GM12878 (cell line): ENCODE measurements around the gene PTPRD. TPM values are rescaled to one million over a fixed set of nuclear protein-coding genes. Genes with fewer than 3 reads are reported as not detected.

Source experiments
- ATAC-seq: fragments of 200-7000 bp; cut with Tn5 transposase; 3 replicates; pipeline ENCODE4 v1.9.1; 2020; ENCODE audit warnings: mild to moderate bottlenecking, moderate library complexity
- BruUV-seq: library from RNA; stranded (reverse); fragments of 400-500 nt; replicated peaks from 2 replicates; lab custom pipeline; 2021; lab: Mats Ljungman, UMichigan
- CTCF ChIA-PET: fragments of 300-600 bp; sonication (Branson Sonifier 250); formaldehyde crosslinking; extraction: SDS; loops from one replicate; lab custom pipeline; 2021; ENCODE audit warnings: inconsistent platforms; lab: Yijun Ruan, JAX
- POLR2A ChIA-PET: fragments of 350-600 bp; formaldehyde crosslinking; extraction: SDS; loops from one replicate; lab custom pipeline; 2021; ENCODE audit warnings: inconsistent platforms; lab: Charles Lee
- RAD21 ChIA-PET: fragments of 300-600 bp; sonication (Branson Sonifier 250); formaldehyde crosslinking; loops from one replicate; lab custom pipeline; 2023; ENCODE audit warnings: antibody characterized with exemption; ENCODE audit not compliant: unreplicated experiment; lab: Charles Lee
- SMC1A ChIA-PET: fragments of 300-600 bp; sonication (Branson Sonifier 250); formaldehyde crosslinking; loops from one replicate; lab custom pipeline; 2023; ENCODE audit not compliant: unreplicated experiment, uncharacterized antibody; lab: Charles Lee
- DNase-seq: peaks from one replicate; pipeline ENCODE4 v3.0.0-alpha.2; 2011; ENCODE audit warnings: low read depth, low spot score
- FAIRE-seq: peaks from 3 replicates; lab custom pipeline; 2011; peaks lifted over from hg19 to GRCh38; lab: Jason Lieb, UNC
- H2AFZ ChIP-seq: 2 replicates; pipeline ENCODE4 v1.6.0; 2011; ENCODE audit warnings: low read depth, low read length, control low read depth; ENCODE audit not compliant: control insufficient read depth
- H3K27ac ChIP-seq: 2 replicates; pipeline ENCODE4 v1.5.1; 2011; ENCODE audit warnings: control low read depth; ENCODE audit not compliant: control insufficient read depth, insufficient read depth
- H3K27me3 ChIP-seq, 2 experiments: replicated peaks in 1 of 2; 2 replicates each; pipeline versions ENCODE4 v1.6.0 to v1.6.1; 2011; ENCODE audit warnings: low read length in 1 of 2; ENCODE audit not compliant: control insufficient read depth in 2 of 2, insufficient read depth in 2 of 2
- H3K36me3 ChIP-seq, 2 experiments: 2 replicates each; pipeline ENCODE4 v1.5.1; 2011; ENCODE audit warnings: low read length in 1 of 2; ENCODE audit not compliant: control insufficient read depth in 2 of 2, insufficient read depth in 2 of 2
- H3K4me1 ChIP-seq: 2 replicates; pipeline ENCODE4 v1.6.1; 2011; ENCODE audit warnings: mild to moderate bottlenecking, low read length, moderate library complexity, mixed read lengths; ENCODE audit not compliant: control insufficient read depth, insufficient read depth
- H3K4me2 ChIP-seq: 2 replicates; pipeline ENCODE4 v1.6.0; 2011; ENCODE audit warnings: control low read depth; ENCODE audit not compliant: control insufficient read depth, insufficient read depth
- H3K4me3 ChIP-seq: fragments of 200-600 bp; sonication (generic); 2 replicates; pipeline ENCODE4 v1.5.1; 2016
- H3K79me2 ChIP-seq: 2 replicates; pipeline ENCODE4 v1.6.0; 2011; ENCODE audit warnings: low read length; ENCODE audit not compliant: control insufficient read depth, insufficient read depth
- H3K9ac ChIP-seq: 2 replicates; pipeline ENCODE4 v1.8.0; 2011; ENCODE audit warnings: low read length, control low read depth, mixed read lengths; ENCODE audit not compliant: control insufficient read depth, insufficient read depth
- H3K9me3 ChIP-seq: replicated peaks from 3 replicates; pipeline ENCODE4 v1.5.1; 2011; ENCODE audit warnings: mild to moderate bottlenecking, low read length; ENCODE audit not compliant: control insufficient read depth, insufficient read depth
- H4K20me1 ChIP-seq: 2 replicates; pipeline ENCODE4 v1.6.0; 2011; ENCODE audit not compliant: control insufficient read depth, insufficient read depth
- CBX3 ChIP-seq: fragments of 200-600 bp; sonication (generic); IDR thresholded peaks from 2 replicates; pipeline ENCODE4 v1.6.1; 2016; ENCODE audit warnings: low read depth, borderline replicate concordance
- EZH2 ChIP-seq: IDR thresholded peaks from 2 replicates; pipeline ENCODE4 v1.6.1; 2012; ENCODE audit warnings: low read depth, mild to moderate bottlenecking, control low read depth, inconsistent platforms, low read length, borderline replicate concordance; ENCODE audit not compliant: control insufficient read depth
- FOXK2 ChIP-seq: fragments of 450-650 bp; IDR thresholded peaks from 2 replicates; pipeline ENCODE4 v1.6.1; 2017; ENCODE audit warnings: mild to moderate bottlenecking, moderate library complexity
- HDAC6 ChIP-seq: fragments of 200-600 bp; sonication (generic); IDR thresholded peaks from one replicate; pipeline ENCODE4 v1.8.0; 2017; ENCODE audit warnings: antibody characterized with exemption; ENCODE audit not compliant: unreplicated experiment
- MTA2 ChIP-seq: fragments of 450-650 bp; IDR thresholded peaks from 2 replicates; pipeline ENCODE4 v1.6.1; 2016; ENCODE audit warnings: low read depth, mild to moderate bottlenecking, moderate library complexity
- POLR2AphosphoS5 ChIP-seq: IDR thresholded peaks from 2 replicates; pipeline ENCODE4 v1.6.1; 2011; ENCODE audit warnings: mild to moderate bottlenecking, low read length, inconsistent platforms
- SMARCA5 ChIP-seq: fragments of 450-650 bp; IDR thresholded peaks from 2 replicates; pipeline ENCODE4 v1.6.1; 2017; ENCODE audit warnings: mild to moderate bottlenecking
- SREBF1 ChIP-seq: IDR thresholded peaks from 2 replicates; pipeline ENCODE4 v1.6.1; 2012; ENCODE audit warnings: mild to moderate bottlenecking, low read length
- TBL1XR1 ChIP-seq: IDR thresholded peaks from 2 replicates; pipeline ENCODE4 v1.6.1; 2012; ENCODE audit warnings: low read depth, low read length, improper control_type of control experiment
- TCF7 ChIP-seq: IDR thresholded peaks from 2 replicates; pipeline ENCODE4 v1.6.1; 2014; ENCODE audit warnings: antibody characterized with exemption, borderline replicate concordance
- WGBS: methylation state at CpG from one replicate; pipeline ENCODE4 v1.1.6; 2016; ENCODE audit warnings: low lambda C conversion rate; ENCODE audit not compliant: insufficient replicate concordance, insufficient coverage; ENCODE audit errors: missing lambda C conversion rate; 5-methylcytosine and 5-hydroxymethylcytosine counted together
- in situ Hi-C: fragments of 300-500 bp; cut with MboI; formaldehyde crosslinking; loops from 9 replicates; pipeline ENCODE4 v1.14.3; 2018; ENCODE audit warnings: mixed read lengths
- intact Hi-C: fragments of 100-400 bp; cut with micrococcal nuclease; formaldehyde crosslinking; loops from one replicate; pipeline ENCODE4 v1.14.2; 2022; ENCODE audit not compliant: unreplicated experiment
- polyA plus RNA-seq, 11 experiments: library from polyadenylated mRNA; depleted of rRNA in 4 of 11; unstranded in 6 of 11; stranded (reverse) in 5 of 11; fragments of >200 nt; fragmentation: Nextera tagmentation in 4 of 11; fragmentation: Illumina TruSeq in 1 of 11; extraction: Ambion mirVana in 4 of 11; extraction: Trizol in 1 of 11; gene quantifications; 1 replicate in 1 of 11; 2 replicates in 10 of 11; pipeline versions ENCODE4 v1.2.1 to v1.2.3, GENCODE V29; 2011 to 2016; ENCODE audit warnings: inconsistent platforms in 2 of 11, missing spikeins in 2 of 11, low read depth in 1 of 11
- total RNA-seq, 4 experiments: library from RNA; depleted of rRNA in 3 of 4; stranded (reverse); fragments of >200 nt in 3 of 4; fragmentation: Illumina TruSeq in 1 of 4; extraction: Trizol in 1 of 4; gene quantifications; 2 replicates each; pipeline versions ENCODE4 v1.2.1 to v1.2.3, GENCODE V29; 2013 to 2021
- TF ChIP-seq, protein P1 (sequence below): fragments of 450-650 bp; IDR thresholded peaks from 2 replicates; pipeline ENCODE4 v1.6.1; 2014; ENCODE audit warnings: mild to moderate bottlenecking
- TF ChIP-seq, protein P2 (sequence below): IDR thresholded peaks from 2 replicates; pipeline ENCODE4 v1.6.1; 2012; ENCODE audit warnings: low read depth, low read length, improper control_type of control experiment
- TF ChIP-seq, protein P3 (sequence below): IDR thresholded peaks from 2 replicates; pipeline ENCODE4 v1.6.1; 2012; ENCODE audit warnings: low read length, inconsistent platforms

Gene PTPRD
- total and polyA plus RNA-seq, 10 of the 15 experiments (the other 5 are each of a cell fraction or from before 2014, with no cell fraction given) = under 0.01 to 0.05 (median 0.01) TPM; not detected in 7

DNA sequence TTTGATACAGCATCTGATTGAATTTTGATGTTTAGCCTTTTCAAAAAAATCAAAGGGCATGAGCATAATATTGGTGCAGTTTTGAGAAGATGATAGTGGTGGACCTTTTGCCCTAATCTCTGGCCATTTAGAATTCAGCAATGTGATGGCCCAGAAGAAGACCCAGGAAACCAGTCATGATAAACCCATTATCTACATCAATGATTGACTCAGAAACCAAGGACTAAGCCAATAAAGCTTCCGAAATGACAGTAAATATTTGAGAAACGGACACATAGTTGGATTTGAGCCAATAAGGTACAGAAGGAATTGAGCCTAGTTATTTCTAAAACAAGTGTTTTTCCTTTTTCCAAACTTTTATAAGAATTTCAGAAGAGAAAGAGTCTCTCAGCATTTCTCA lies 1654.4 kb downstream of the PTPRD start (continued):
- TF ChIP-seq CBX3 (no peak), FOXK2 (no peak), EZH2 (no peak), SREBF1 (no peak), MTA2 (no peak), TCF7 (no peak), HDAC6 (no peak), POLR2AphosphoS5 (no peak), SMARCA5 (no peak)
- TF ChIP-seq, protein P1, sequence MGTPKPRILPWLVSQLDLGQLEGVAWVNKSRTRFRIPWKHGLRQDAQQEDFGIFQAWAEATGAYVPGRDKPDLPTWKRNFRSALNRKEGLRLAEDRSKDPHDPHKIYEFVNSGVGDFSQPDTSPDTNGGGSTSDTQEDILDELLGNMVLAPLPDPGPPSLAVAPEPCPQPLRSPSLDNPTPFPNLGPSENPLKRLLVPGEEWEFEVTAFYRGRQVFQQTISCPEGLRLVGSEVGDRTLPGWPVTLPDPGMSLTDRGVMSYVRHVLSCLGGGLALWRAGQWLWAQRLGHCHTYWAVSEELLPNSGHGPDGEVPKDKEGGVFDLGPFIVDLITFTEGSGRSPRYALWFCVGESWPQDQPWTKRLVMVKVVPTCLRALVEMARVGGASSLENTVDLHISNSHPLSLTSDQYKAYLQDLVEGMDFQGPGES = no peak
- TF ChIP-seq, protein P2, sequence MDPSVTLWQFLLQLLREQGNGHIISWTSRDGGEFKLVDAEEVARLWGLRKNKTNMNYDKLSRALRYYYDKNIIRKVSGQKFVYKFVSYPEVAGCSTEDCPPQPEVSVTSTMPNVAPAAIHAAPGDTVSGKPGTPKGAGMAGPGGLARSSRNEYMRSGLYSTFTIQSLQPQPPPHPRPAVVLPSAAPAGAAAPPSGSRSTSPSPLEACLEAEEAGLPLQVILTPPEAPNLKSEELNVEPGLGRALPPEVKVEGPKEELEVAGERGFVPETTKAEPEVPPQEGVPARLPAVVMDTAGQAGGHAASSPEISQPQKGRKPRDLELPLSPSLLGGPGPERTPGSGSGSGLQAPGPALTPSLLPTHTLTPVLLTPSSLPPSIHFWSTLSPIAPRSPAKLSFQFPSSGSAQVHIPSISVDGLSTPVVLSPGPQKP = no peak
- TF ChIP-seq, all 136 proteins: peak for 0

DNA sequence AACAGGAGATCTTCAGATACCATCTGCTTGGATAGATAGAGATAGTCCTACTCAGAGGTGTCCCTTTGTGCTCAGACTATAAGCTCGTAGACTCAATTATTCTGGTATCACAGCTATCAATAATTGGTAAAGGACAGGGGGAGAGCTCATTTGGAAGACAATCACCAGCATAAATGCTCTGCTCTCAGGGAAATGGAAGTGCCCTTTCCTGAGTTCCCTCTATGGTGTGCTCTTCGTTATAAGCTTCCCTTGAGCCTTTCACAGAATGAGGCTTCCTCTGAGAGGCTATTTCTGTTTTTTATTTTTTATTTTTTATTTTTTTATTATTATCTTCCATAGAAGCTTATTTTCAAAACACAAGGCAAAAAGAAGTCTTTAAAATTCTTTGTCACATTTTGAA lies 1657.5 kb downstream of the PTPRD start:
- Histone ChIP-seq H4K20me1 (no peaks in the 10 kb centered on the region), H3K4me3 (no peak overlapping the region), H3K79me2 (no peaks in the 10 kb centered on the region), H2AFZ (no peak overlapping the region), H3K27ac (no peak overlapping the region), H3K4me2 (no peak overlapping the region), H3K27me3 (no peaks in the 10 kb centered on the region), H3K9me3 (no peaks in the 10 kb centered on the region)
- POLR2A ChIA-PET = no interaction called here
- SMC1A ChIA-PET = no interaction called here
- WGBS = 0% methylated on average over 2 of the region's 2 CpGs
- CTCF ChIA-PET = no interaction called here
- ATAC-seq (no peak), FAIRE-seq (no peak), DNase-seq (no peak)
- no TSS peak for BruUV-seq
- intact Hi-C loops = no loop called here
- RAD21 ChIA-PET = no interaction called here
- no peak for TF ChIP-seq TBL1XR1
- no peak for TF ChIP-seq TCF7
- TF ChIP-seq, protein P3, sequence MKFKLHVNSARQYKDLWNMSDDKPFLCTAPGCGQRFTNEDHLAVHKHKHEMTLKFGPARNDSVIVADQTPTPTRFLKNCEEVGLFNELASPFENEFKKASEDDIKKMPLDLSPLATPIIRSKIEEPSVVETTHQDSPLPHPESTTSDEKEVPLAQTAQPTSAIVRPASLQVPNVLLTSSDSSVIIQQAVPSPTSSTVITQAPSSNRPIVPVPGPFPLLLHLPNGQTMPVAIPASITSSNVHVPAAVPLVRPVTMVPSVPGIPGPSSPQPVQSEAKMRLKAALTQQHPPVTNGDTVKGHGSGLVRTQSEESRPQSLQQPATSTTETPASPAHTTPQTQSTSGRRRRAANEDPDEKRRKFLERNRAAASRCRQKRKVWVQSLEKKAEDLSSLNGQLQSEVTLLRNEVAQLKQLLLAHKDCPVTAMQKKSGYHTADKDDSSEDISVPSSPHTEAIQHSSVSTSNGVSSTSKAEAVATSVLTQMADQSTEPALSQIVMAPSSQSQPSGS = no peak
- TF ChIP-seq, all 136 proteins: peak for 0
- Histone ChIP-seq H3K36me3 (no peaks in the 10 kb centered on the region), H3K4me1 (no peaks in the 10 kb centered on the region), H3K9ac (no peak overlapping the region)
- in situ Hi-C loops = no loop called here
